AG04450 (cell line): Measurements from ENCODE around the gene CPHXL. TPM values are rescaled to one million over a fixed set of nuclear protein-coding genes. Genes with fewer than 3 reads are reported as not detected.

ENCODE experiments used
- CTCF ChIA-PET: fragments of 300-600, 350-600 bp; formaldehyde crosslinking; extraction: SDS; loops from one replicate; lab custom pipeline; 2022; ENCODE audit warnings: antibody characterized with exemption, inconsistent platforms; lab: Charles Lee
- POLR2A ChIA-PET: fragments of 350-600 bp; formaldehyde crosslinking; extraction: SDS; loops from one replicate; lab custom pipeline; 2021; ENCODE audit warnings: antibody characterized with exemption, inconsistent platforms; lab: Yijun Ruan, JAX
- DNase-seq: peaks from one replicate; pipeline ENCODE4 v3.0.0-alpha.2; 2011; ENCODE audit warnings: low read depth, low spot score
- H3K27ac ChIP-seq: one replicate; pipeline ENCODE4 v1.5.1; 2012; ENCODE audit warnings: low read depth, low read length, control low read depth
- H3K27me3 ChIP-seq: one replicate; pipeline ENCODE4 v1.6.0; 2012; ENCODE audit warnings: low read length; ENCODE audit not compliant: control insufficient read depth, insufficient read depth
- H3K4me3 ChIP-seq: 2 replicates; pipeline ENCODE4 v1.5.1; 2011; ENCODE audit warnings: mild to moderate bottlenecking, low read depth, low read length, control low read depth
- H3K9me3 ChIP-seq: 2 replicates; pipeline ENCODE4 v1.5.1; 2012; ENCODE audit warnings: low read length; ENCODE audit not compliant: control insufficient read depth, insufficient read depth
- polyA plus RNA-seq: library from polyadenylated mRNA; depleted of rRNA; stranded (reverse); fragments of >200 nt; gene quantifications from 2 replicates; pipeline ENCODE4 v1.2.3, GENCODE V29; 2011
- TF ChIP-seq, protein P1 (sequence below): IDR thresholded peaks from 2 replicates; pipeline ENCODE4 v1.5.1; 2011; ENCODE audit warnings: low read depth, low read length, control low read depth, inconsistent platforms

Gene CPHXL
- polyA plus RNA-seq, 1 experiment: not detected

DNA sequence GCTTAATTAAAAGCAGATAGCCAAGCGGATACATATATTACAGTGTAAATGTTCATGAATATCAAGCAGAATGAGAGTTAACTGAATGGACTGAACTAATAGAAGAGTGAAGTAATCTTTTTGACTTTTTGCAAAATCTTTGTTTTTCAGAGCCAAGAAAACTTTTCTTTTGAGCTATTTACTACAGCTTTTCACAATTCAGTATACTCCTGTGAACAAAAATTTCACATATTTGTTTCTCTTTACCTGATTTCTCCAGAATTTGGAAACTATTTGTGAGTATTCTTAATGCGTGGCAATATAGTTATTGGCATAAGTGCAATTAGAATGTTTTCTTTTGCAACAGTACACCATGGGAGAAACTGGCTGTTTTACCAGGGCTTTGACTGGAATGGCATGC is 15.9 kb downstream of the CPHXL start:
- Histone ChIP-seq H3K27me3 (peaks cover 2% of the 10 kb centered on the region), H3K4me3 (no peak overlapping the region), H3K27ac (no peak overlapping the region), H3K9me3 (peaks cover 3% of the 10 kb centered on the region; the same call in 1 of the 2 replicates)
- TF ChIP-seq, protein P1, sequence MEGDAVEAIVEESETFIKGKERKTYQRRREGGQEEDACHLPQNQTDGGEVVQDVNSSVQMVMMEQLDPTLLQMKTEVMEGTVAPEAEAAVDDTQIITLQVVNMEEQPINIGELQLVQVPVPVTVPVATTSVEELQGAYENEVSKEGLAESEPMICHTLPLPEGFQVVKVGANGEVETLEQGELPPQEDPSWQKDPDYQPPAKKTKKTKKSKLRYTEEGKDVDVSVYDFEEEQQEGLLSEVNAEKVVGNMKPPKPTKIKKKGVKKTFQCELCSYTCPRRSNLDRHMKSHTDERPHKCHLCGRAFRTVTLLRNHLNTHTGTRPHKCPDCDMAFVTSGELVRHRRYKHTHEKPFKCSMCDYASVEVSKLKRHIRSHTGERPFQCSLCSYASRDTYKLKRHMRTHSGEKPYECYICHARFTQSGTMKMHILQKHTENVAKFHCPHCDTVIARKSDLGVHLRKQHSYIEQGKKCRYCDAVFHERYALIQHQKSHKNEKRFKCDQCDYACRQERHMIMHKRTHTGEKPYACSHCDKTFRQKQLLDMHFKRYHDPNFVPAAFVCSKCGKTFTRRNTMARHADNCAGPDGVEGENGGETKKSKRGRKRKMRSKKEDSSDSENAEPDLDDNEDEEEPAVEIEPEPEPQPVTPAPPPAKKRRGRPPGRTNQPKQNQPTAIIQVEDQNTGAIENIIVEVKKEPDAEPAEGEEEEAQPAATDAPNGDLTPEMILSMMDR: no peak
- no peak for DNase-seq
- ChIA-PET POLR2A (no interaction called here), CTCF (no interaction called here)

DNA sequence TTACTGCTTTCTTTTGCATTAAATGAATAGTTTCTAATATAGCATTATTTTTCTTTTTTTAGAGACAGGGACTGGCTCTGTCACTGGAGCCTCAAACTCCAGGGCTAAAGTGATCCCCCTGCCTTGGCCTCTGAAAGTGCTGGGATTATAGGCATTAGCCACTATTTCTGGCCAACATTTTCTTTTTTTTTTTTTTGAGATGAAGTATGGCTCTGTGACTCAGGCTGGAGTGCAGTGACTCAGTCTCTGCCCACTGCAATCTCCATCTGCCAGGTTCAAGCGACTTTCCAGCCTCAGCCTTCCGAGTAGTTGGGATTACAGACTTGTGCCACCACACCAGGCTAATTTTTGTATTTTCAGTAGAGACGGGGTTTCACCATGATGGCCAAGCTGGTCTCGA is 23.0 kb downstream of the CPHXL start:
- H3K4me3 ChIP-seq: no peak overlapping the region
- H3K9me3 ChIP-seq: no peaks in the 10 kb centered on the region
- H3K27ac ChIP-seq: no peak overlapping the region
- CTCF ChIA-PET: no interaction called here
- POLR2A ChIA-PET: no interaction called here
- TF ChIP-seq, protein P1: no peak
- H3K27me3 ChIP-seq: no peaks in the 10 kb centered on the region
- DNase-seq: no peak

DNA sequence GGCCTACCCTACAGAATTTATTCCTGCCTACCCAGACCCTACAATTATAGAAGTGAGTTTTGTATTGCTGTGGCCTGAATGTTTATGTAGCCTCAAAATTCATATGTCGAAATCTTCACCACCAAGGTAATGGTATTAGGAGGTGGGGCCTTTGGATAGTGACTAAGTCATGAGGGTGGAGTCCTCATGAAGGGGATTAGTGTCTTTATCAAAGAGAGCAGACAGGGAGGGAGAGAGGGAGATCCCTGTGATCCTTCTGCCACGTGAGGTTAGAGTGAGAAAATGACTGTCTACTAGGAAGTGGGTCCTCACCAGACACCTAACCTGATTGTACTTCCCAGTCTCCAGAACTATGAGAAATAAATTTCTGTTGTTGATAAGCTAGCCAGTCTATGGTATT is 24.0 kb downstream of the CPHXL start:
- Histone ChIP-seq H3K9me3 (no peaks in the 10 kb centered on the region), H3K4me3 (no peak overlapping the region), H3K27ac (no peak overlapping the region), H3K27me3 (no peaks in the 10 kb centered on the region)
- TF ChIP-seq, protein P1: no peak
- DNase-seq: no peak
- CTCF ChIA-PET: no interaction called here
- POLR2A ChIA-PET: no interaction called here

DNA sequence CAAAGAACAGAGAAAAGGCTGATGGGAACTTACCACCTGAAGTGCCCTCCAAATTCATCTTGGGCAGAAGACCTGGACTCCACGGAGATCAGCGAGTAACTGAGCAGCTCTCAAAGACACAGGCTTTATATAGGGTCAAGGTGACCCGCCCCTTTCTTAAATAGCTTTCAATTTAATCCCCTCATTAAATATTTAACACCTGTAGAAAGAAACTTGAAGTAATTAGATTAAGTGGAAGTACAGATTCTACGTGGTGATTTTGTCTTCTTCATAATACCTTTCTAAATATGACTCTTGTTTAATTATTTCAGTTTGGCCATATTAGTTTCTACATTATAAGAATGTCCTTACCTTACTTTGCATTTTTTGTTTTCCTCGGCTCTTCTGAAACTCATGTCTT is 24.9 kb downstream of the CPHXL start, which contains the start of gene DUXB:
TSS of gene DUXB (minus strand) at position 101 of the 400 bp plus-strand sequence. CDS start at position 58, 43 bp downstream.
- Histone ChIP-seq H3K4me3 (no peak within 1 kb of the TSS), H3K9me3 (no peaks in the 10 kb centered on the region), H3K27me3 (no peaks in the 10 kb centered on the region), H3K27ac (no peak within 1 kb of the TSS)
- TF ChIP-seq, protein P1: no peak
- ChIA-PET POLR2A (no interaction called here), CTCF (no interaction called here)
- DNase-seq: no peak

DNA sequence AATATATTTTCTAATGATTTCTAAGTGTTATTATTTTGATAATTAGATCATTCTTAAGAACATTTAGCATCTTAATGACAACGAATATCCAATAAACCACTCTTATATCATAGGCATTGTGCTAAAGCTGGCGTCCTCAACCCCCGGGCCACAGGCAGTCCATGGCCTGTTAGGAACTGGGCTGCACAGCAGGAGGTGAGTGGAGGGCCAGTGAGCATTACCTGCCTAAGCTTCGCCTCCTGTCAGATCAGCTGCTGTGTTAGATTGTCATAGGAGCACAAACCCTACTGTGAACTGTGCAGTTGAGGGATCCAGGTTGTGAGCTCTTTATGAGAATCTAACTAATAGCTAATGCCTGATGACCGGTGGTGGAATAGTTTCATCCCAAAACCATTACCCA is 28.7 kb downstream of the CPHXL start:
- POLR2A ChIA-PET: no interaction called here
- Histone ChIP-seq H3K9me3 (no peaks in the 10 kb centered on the region), H3K4me3 (no peak overlapping the region), H3K27me3 (no peaks in the 10 kb centered on the region), H3K27ac (no peak overlapping the region)
- no peak for DNase-seq
- TF ChIP-seq, protein P1: no peak
- CTCF ChIA-PET: no interaction called here
